Measurements from ENCODE around the gene PURA.

GRCh38 chr5:140075371-140075770 is 38.5 kb upstream of the PURA start:
- no peak for TF ChIP-seq RBAK (tag by site-specific recombination; IDR thresholded peaks at IDR 0.05)
- TF ChIP-seq CTCF (tag by site-specific recombination; IDR thresholded peaks at IDR 0.05), result 0 out of 2 replicates have a peak, but pooled peaks have one; percentile 17
